Right cardiac atrium (tissue), 5 donors: Measurements from ENCODE around the gene RABGAP1L. TPM values are rescaled to one million over a fixed set of nuclear protein-coding genes. Genes with fewer than 3 reads are reported as not detected.
"Not testable (repeated sequence)": the region's sequence is repeated elsewhere in the genome, so short reads cannot be mapped to it uniquely, and the experiment has no call there.

Experiments used
- ATAC-seq, 2 donors: fragments of 200-7000 bp; cut with Tn5 transposase; one replicate each; pipeline versions ENCODE4 v1.8.0 to v1.9.1; 2020; ENCODE audit warnings: moderate library complexity in 2 of 2, mild to moderate bottlenecking in 1 of 2
- DNase-seq, 3 donors: peaks; one replicate each; pipeline ENCODE4 v3.0.0-alpha.2; 2020
- H3K27ac ChIP-seq: one replicate; pipeline ENCODE4 v1.5.1; 2013; ENCODE audit warnings: mild to moderate bottlenecking, low read length, control low read depth, moderate library complexity
- H3K27me3 ChIP-seq: one replicate; pipeline ENCODE4 v1.6.1; 2013; ENCODE audit not compliant: control insufficient read depth, insufficient read depth
- H3K4me1 ChIP-seq: one replicate; pipeline ENCODE4 v1.6.1; 2013; ENCODE audit warnings: low read length; ENCODE audit not compliant: control insufficient read depth, insufficient read depth
- H3K4me3 ChIP-seq: one replicate; pipeline ENCODE4 v1.5.1; 2013; ENCODE audit warnings: low read length, control low read depth
- H3K9me3 ChIP-seq: one replicate; pipeline ENCODE4 v1.6.1; 2013; ENCODE audit warnings: low read length; ENCODE audit not compliant: control insufficient read depth
- WGBS: extraction: QIAGEN DNeasy Blood & Tissue Kit; methylation state at CpG from one replicate; pipeline ENCODE4 v1.1.7; 2013; 5-methylcytosine and 5-hydroxymethylcytosine counted together
- intact Hi-C, 4 donors: fragments of 100-400 bp; cut with DNase I; formaldehyde crosslinking; loops; one replicate each; pipeline versions ENCODE4 v1.11.0 to v1.14.0; 2022 to 2023
- polyA plus RNA-seq: library from polyadenylated mRNA; stranded (reverse); fragments of 200-250 nt; gene quantifications from one replicate; pipeline ENCODE4 v1.2.3, GENCODE V29; 2013
- total RNA-seq, 4 donors: library from RNA; stranded (reverse); fragmentation: NEBNext Ultra II Directional; extraction: Animal tissue kit (Norgen Biotek cat#: 25700); gene quantifications; one replicate each; pipeline ENCODE4 v1.2.1, GENCODE V29; 2021
- donor health status: healthy with polysubstance abuse.
- donor health status: DM: no; HTN: yes; CAD: no.
- donor health status: DM: no; HTN: no; CAD: no.
- donor health status: DM: no; HTN: yes; CAD: no; lungs with severe emphysema.
- donor health status: DM: yes; HTN: yes; CAD: no.

The RABGAP1L gene
- total and polyA plus RNA-seq, 5 donors: 174 to 367 (median 186) TPM

GRCh38 chr1:174848593-174849560 lies 689.6 kb downstream of the RABGAP1L start:
- 88% methylated on average over 21 of the region's 36 CpGs for WGBS
- H3K4me1 ChIP-seq, ATAC-seq, H3K4me3 ChIP-seq, H3K9me3 ChIP-seq, H3K27ac ChIP-seq, DNase-seq, intact Hi-C loops, H3K27me3 ChIP-seq: not testable (repeated sequence)

- WGBS: 84% methylated on average over 1 of the region's 1 CpG
- peaks cover 2% of the 10 kb centered on the region for H3K4me1 ChIP-seq
Observed at GRCh38 chr1:174850726-174851125, 691.4 kb downstream of the RABGAP1L start.

GRCh38 chr1:174858301-174858700 lies 699.0 kb downstream of the RABGAP1L start:
- Histone ChIP-seq H3K4me3 (no peak overlapping the region), H3K9me3 (no peaks in the 10 kb centered on the region), H3K27me3 (no peaks in the 10 kb centered on the region), H3K27ac (no peak overlapping the region), H3K4me1 (no peaks in the 10 kb centered on the region)
- DNase-seq (no peak), ATAC-seq (no peak)
- WGBS: 87% methylated on average over 1 of the region's 1 CpG
- intact Hi-C loops: no loop called here

More at GRCh38 chr1:174850726-174851125, 691.4 kb downstream of the RABGAP1L start:
- no peaks in the 10 kb centered on the region for H3K9me3 ChIP-seq
- H3K4me3 ChIP-seq: no peak overlapping the region
- ATAC-seq (no peak), DNase-seq (no peak)
- intact Hi-C loops: no loop called here
- no peak overlapping the region for H3K27ac ChIP-seq
- no peaks in the 10 kb centered on the region for H3K27me3 ChIP-seq

- H3K4me3 ChIP-seq: no peak overlapping the region
- no peaks in the 10 kb centered on the region for H3K27me3 ChIP-seq
- no peak for DNase-seq
- peaks cover 1% of the 10 kb centered on the region for H3K4me1 ChIP-seq
- intact Hi-C loops: no loop called here
- ATAC-seq: no peak
- H3K9me3 ChIP-seq: no peaks in the 10 kb centered on the region
- H3K27ac ChIP-seq: no peak overlapping the region
- 96% methylated on average over 1 of the region's 1 CpG for WGBS
Observed at GRCh38 chr1:174870319-174870718, 711.0 kb downstream of the RABGAP1L start.

- Histone ChIP-seq H3K27ac (no peak overlapping the region), H3K9me3 (no peaks in the 10 kb centered on the region), H3K27me3 (no peaks in the 10 kb centered on the region), H3K4me1 (peaks cover 2% of the 10 kb centered on the region), H3K4me3 (no peak overlapping the region)
- ATAC-seq: no peak
- 64% methylated on average over 2 of the region's 2 CpGs for WGBS
- intact Hi-C loops: no loop called here
- DNase-seq: no peak
Observed at GRCh38 chr1:174871886-174872285, 712.6 kb downstream of the RABGAP1L start.

- H3K27ac ChIP-seq: no peak overlapping the region
- intact Hi-C loops: no loop called here
- peaks cover 4% of the 10 kb centered on the region for H3K4me1 ChIP-seq
- over 99% methylated on average over 2 of the region's 2 CpGs for WGBS
- no peaks in the 10 kb centered on the region for H3K9me3 ChIP-seq
- ATAC-seq (no peak), DNase-seq (no peak)
- H3K4me3 ChIP-seq: no peak overlapping the region
- H3K27me3 ChIP-seq: no peaks in the 10 kb centered on the region
Observed at GRCh38 chr1:174872615-174873058, 713.3 kb downstream of the RABGAP1L start.

GRCh38 chr1:174874331-174875053 lies 715.2 kb downstream of the RABGAP1L start:
- Histone ChIP-seq H3K4me3 (peak overlapping the region; percentile 47), H3K27me3 (no peaks in the 10 kb centered on the region), H3K4me1 (peaks cover 4% of the 10 kb centered on the region), H3K9me3 (no peaks in the 10 kb centered on the region), H3K27ac (no peak overlapping the region)
- DNase-seq (no peak), ATAC-seq (peak in 1 of 2 donors; percentile 57)
- 65% methylated on average over 11 of the region's 11 CpGs for WGBS
- intact Hi-C loops: no loop called here

- ATAC-seq (peak in 1 of 2 donors; percentile 26), DNase-seq (no peak)
- 80% methylated on average over 4 of the region's 4 CpGs for WGBS
- intact Hi-C loops: no loop called here
- Histone ChIP-seq H3K9me3 (no peaks in the 10 kb centered on the region), H3K4me3 (no peak overlapping the region), H3K4me1 (peaks cover 4% of the 10 kb centered on the region), H3K27me3 (no peaks in the 10 kb centered on the region), H3K27ac (no peak overlapping the region)
Observed at GRCh38 chr1:174875306-174875705, 716.0 kb downstream of the RABGAP1L start.

- Histone ChIP-seq H3K4me1 (peaks cover 4% of the 10 kb centered on the region), H3K9me3 (no peaks in the 10 kb centered on the region), H3K27ac (no peak overlapping the region), H3K27me3 (no peaks in the 10 kb centered on the region), H3K4me3 (no peak overlapping the region)
- peak; percentile 68 to 70 for ATAC-seq
- intact Hi-C loops: no loop called here
- peak in 2 of 3 donors; percentile 38 to 45 for DNase-seq
- 46% methylated on average over 4 of the region's 4 CpGs for WGBS
Observed at GRCh38 chr1:174877208-174877673, 717.9 kb downstream of the RABGAP1L start.

GRCh38 chr1:174880171-174880570 lies 720.9 kb downstream of the RABGAP1L start:
- Histone ChIP-seq H3K4me1 (peaks cover 4% of the 10 kb centered on the region), H3K27ac (no peak overlapping the region), H3K9me3 (no peaks in the 10 kb centered on the region), H3K27me3 (no peaks in the 10 kb centered on the region), H3K4me3 (no peak overlapping the region)
- ATAC-seq: no peak
- DNase-seq: no peak
- WGBS: 93% methylated on average over 3 of the region's 3 CpGs
- intact Hi-C loops: no loop called here

- intact Hi-C loops: no loop called here
- DNase-seq (no peak), ATAC-seq (peak in 1 of 2 donors; percentile 16)
- WGBS: 72% methylated on average over 1 of the region's 1 CpG
- no peak overlapping the region for H3K4me3 ChIP-seq
- no peaks in the 10 kb centered on the region for H3K9me3 ChIP-seq
- H3K27me3 ChIP-seq: no peaks in the 10 kb centered on the region
- H3K27ac ChIP-seq: no peak overlapping the region
- H3K4me1 ChIP-seq: no peaks in the 10 kb centered on the region
Observed at GRCh38 chr1:174883409-174883808, 724.1 kb downstream of the RABGAP1L start.
